ENCODE data around the gene KLHL18.

Gene KLHL18

DNA sequence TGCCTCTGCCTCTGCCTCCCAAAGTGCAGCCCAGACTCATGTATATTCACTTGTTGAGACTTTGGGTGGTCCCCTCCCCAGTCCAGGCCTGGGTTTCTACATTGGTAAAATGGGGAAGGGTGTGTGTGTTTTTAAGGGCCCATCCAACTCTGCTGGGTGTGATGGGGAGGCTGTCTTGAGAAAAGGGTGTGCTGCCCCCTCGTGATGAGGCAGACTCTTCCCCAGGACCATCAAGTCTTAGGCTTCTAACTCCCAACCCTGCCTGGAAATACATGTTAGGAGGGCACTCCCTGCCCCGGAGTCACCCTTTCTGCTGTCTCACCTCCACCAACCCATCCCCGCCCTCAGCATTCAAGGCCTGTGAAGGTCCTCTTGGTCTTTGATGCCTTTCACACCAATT lies 93.6 kb downstream of the KLHL18 start:
- Histone ChIP-seq H3K4me1 (ENCODE audit: control insufficient read depth, insufficient read depth, low read length) (peaks cover 10% of the 10 kb centered on the region), H3K27me3 (ENCODE audit: control insufficient read depth, insufficient read depth, low read length) (no peaks in the 10 kb centered on the region), H3K36me3 (ENCODE audit: control insufficient read depth, insufficient read depth, low read length) (no peaks in the 10 kb centered on the region), H3K9me3 (ENCODE audit: control insufficient read depth, low read length) (no peaks in the 10 kb centered on the region), H3K4me3 (ENCODE audit: low read length) (no peak overlapping the region), H3K9ac (ENCODE audit: low read length) (no peak overlapping the region)

DNA sequence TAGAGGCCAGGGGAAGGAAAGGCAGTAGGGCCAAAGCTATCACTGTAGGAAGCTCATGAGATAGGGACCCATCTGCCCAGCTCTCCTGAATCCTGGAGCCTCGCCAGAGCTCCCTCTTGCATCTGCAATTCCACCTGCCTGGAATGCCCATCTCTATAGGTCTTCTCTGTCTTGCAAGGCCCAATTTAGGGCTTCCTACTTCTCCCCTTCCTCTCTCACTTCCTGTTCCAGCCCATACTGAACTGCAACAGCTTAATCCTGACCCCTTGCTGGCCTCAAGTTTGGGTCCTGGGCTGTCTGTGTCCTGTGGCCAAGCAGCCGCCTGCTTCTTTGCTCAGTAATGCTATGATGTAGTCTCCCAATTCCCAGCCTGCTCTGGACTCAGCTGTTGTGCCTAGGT lies 94.4 kb downstream of the KLHL18 start:
- Histone ChIP-seq H3K27me3 (ENCODE audit: control insufficient read depth, insufficient read depth, low read length) (no peaks in the 10 kb centered on the region), H3K9ac (ENCODE audit: low read length) (no peak overlapping the region), H3K36me3 (ENCODE audit: control insufficient read depth, insufficient read depth, low read length) (no peaks in the 10 kb centered on the region), H3K4me1 (ENCODE audit: control insufficient read depth, insufficient read depth, low read length) (peaks cover 16% of the 10 kb centered on the region), H3K9me3 (ENCODE audit: control insufficient read depth, low read length) (no peaks in the 10 kb centered on the region), H3K4me3 (ENCODE audit: low read length) (no peak overlapping the region)

DNA sequence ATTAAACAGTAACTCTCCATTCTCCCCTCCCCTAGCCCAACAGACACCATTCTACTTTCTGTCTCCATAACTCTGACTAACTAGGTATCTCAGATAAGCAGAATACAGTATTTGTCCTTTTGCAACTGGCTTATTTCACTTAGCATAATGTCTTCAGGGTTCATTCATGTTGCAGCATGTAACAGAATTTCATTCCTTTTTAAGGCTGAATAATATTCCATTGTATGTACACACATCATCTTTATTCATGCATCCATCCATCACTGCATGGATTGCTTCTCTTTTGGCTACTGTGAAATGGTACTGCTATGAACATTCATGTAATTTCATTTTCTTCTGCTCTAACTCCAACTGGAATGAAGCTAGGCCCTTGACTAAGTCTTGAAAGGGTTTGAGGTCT lies 96.1 kb downstream of the KLHL18 start:
- H3K27me3 ChIP-seq (ENCODE audit: control insufficient read depth, insufficient read depth, low read length): no peaks in the 10 kb centered on the region
- no peak overlapping the region for H3K9ac ChIP-seq (ENCODE audit: low read length)
- H3K4me3 ChIP-seq (ENCODE audit: low read length): no peak overlapping the region
- no peaks in the 10 kb centered on the region for H3K36me3 ChIP-seq (ENCODE audit: control insufficient read depth, insufficient read depth, low read length)
- H3K9me3 ChIP-seq (ENCODE audit: control insufficient read depth, low read length): no peaks in the 10 kb centered on the region
- H3K4me1 ChIP-seq (ENCODE audit: control insufficient read depth, insufficient read depth, low read length): peaks cover 16% of the 10 kb centered on the region

DNA sequence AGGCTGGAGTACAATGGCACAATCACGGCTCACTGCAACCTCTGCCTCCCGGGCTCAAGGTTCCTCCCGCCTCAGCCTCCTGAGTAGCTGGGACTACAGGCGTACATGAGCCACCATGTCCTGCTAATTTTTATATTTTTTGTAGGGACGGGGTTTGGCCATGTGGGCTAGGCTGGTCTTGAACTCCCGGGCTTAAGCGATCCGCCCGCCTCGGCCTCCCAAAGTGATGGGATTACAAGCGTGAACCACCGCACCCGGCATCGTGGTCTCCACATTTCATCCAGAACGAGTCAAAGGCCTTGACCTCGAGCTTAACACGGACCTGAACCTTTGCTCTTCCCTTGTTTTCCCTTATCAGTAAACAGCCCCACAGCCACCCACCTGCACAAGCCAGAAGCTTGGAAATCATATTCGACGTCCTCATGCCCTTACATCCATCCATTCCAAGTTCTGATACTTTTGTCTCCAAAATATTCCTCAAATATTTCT lies 96.7 kb downstream of the KLHL18 start:
- H3K9ac ChIP-seq (ENCODE audit: low read length): peak overlapping the region; percentile 95
- H3K27me3 ChIP-seq (ENCODE audit: control insufficient read depth, insufficient read depth, low read length): no peaks in the 10 kb centered on the region
- no peak overlapping the region for H3K4me3 ChIP-seq (ENCODE audit: low read length)
- peaks cover 16% of the 10 kb centered on the region for H3K4me1 ChIP-seq (ENCODE audit: control insufficient read depth, insufficient read depth, low read length)
- no peaks in the 10 kb centered on the region for H3K36me3 ChIP-seq (ENCODE audit: control insufficient read depth, insufficient read depth, low read length)
- no peaks in the 10 kb centered on the region for H3K9me3 ChIP-seq (ENCODE audit: control insufficient read depth, low read length)

DNA sequence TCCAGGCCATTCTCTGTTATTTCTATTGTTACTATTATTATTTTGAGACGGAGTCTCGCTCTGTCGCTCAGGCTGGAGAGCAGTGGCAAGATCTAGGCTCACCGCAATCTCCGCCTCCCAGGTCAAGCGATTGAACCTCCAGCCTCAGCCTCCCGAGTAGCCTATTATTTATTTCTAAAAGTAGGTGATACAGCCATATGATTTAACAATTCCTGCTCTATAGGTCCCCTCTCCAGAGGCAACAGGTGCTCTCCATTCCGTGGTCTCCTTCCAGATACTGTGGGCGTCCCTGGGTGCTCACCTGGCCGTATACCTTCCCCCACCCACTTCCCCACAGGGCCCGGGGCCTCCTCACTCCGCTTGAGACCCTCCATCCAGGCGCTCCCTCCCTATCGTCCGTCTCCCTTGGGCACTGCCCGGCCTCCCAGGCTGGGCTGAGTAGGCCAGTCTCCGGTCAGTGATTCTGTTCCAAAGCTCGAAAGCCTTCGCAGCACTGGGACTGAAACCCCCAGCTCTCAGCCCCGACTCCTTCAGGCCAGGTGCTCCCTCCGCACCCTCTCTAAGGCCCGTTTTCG lies 97.4 kb downstream of the KLHL18 start:
- no peaks in the 10 kb centered on the region for H3K36me3 ChIP-seq (ENCODE audit: control insufficient read depth, insufficient read depth, low read length)
- H3K4me1 ChIP-seq (ENCODE audit: control insufficient read depth, insufficient read depth, low read length): peaks cover 16% of the 10 kb centered on the region
- H3K9me3 ChIP-seq (ENCODE audit: control insufficient read depth, low read length): no peaks in the 10 kb centered on the region
- H3K4me3 ChIP-seq (ENCODE audit: low read length): peak overlapping the region; percentile 52
- H3K27me3 ChIP-seq (ENCODE audit: control insufficient read depth, insufficient read depth, low read length): no peaks in the 10 kb centered on the region
- H3K9ac ChIP-seq (ENCODE audit: low read length): peak overlapping the region; percentile 95

DNA sequence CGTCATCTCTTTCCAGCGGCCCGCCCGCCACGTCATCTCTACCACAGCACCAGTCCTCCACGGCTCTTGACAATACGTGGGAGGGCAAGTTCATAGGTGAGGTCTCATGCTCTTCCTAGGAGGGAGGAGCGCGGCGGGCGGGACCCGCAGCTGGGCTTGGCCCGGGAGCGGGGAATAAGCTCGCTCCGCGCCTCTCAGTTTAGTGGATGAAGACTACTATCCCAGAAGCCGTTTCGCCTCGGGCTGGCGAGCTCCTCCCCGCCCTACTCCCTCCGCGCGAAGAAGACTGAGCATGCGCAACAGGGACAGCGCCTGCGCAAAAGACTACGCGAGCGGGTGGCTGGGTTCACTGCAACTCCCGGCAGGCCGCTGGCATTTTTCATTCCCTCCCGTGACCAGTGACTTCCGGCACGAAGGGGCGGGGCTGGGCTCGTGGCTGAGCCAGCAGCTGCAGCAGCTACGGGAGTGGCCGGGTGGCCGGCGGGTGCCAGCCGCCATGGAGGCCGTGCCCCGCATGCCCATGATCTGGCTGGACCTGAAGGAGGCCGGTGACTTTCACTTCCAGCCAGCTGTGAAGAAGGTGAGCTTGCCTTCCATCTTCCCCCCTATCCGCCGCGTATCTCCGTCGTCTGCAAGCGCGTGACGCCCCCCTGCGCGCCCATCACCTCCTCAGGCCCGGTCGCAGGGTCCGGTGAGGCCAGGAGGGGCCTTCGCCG lies 98.0 kb downstream of the KLHL18 start, which contains the start of gene PTPN23:
PTPN23 (plus strand) TSS at position 421 of the 716 bp plus-strand sequence; CDS start at position 497, 76 bp downstream.
- Histone ChIP-seq H3K9ac (ENCODE audit: low read length) (peak within 1 kb of the TSS; percentile 95), H3K9me3 (ENCODE audit: control insufficient read depth, low read length) (no peaks in the 10 kb centered on the region), H3K4me1 (ENCODE audit: control insufficient read depth, insufficient read depth, low read length) (peaks cover 16% of the 10 kb centered on the region), H3K27me3 (ENCODE audit: control insufficient read depth, insufficient read depth, low read length) (no peaks in the 10 kb centered on the region), H3K36me3 (ENCODE audit: control insufficient read depth, insufficient read depth, low read length) (no peaks in the 10 kb centered on the region), H3K4me3 (ENCODE audit: low read length) (peak within 1 kb of the TSS; percentile 52)

DNA sequence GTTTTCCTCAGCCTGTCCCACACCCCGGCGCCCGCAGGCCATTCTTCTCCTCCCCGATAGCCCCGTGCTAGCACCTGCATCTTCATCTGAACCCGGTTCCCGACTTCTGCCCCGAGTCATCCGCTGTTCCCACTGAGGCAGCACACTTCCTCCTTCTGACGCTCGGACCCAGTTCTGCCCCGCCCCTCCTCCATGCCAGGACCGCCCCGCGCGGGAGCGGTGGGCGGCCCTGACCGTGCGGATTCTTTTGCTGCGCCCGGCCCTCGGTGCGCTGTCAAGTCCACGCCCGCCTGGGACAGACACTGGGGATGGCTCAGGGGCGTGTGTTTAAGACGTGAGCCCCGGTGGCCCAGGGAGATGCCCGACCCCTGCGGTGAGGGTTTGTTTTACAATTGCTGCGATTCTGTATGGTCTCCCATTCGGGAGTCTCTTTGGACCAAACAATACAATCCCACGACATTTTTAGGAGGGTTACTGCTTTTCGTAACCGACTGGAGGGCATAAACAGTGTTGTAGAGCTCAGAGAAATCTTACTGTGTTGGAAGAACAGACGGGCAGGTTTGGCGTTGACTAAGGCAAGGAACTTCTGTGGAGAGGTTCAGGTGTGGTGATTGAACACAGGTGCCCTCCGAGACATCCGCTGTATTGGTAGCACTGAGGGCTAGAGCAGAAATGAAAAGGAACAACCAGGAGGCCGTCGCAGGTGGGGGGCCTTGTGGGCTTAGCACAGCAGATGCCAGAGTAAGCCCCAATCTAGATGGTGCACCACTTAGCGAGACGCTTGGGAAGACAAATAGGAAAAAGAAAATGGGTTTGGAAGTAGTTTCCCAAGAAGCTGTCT lies 98.8 kb downstream of the KLHL18 start:
- no peaks in the 10 kb centered on the region for H3K36me3 ChIP-seq (ENCODE audit: control insufficient read depth, insufficient read depth, low read length)
- H3K4me1 ChIP-seq (ENCODE audit: control insufficient read depth, insufficient read depth, low read length): peaks cover 16% of the 10 kb centered on the region
- H3K9ac ChIP-seq (ENCODE audit: low read length): peak overlapping the region; percentile 95
- H3K27me3 ChIP-seq (ENCODE audit: control insufficient read depth, insufficient read depth, low read length): no peaks in the 10 kb centered on the region
- H3K9me3 ChIP-seq (ENCODE audit: control insufficient read depth, low read length): no peaks in the 10 kb centered on the region
- peak overlapping the region; percentile 52 for H3K4me3 ChIP-seq (ENCODE audit: low read length)

DNA sequence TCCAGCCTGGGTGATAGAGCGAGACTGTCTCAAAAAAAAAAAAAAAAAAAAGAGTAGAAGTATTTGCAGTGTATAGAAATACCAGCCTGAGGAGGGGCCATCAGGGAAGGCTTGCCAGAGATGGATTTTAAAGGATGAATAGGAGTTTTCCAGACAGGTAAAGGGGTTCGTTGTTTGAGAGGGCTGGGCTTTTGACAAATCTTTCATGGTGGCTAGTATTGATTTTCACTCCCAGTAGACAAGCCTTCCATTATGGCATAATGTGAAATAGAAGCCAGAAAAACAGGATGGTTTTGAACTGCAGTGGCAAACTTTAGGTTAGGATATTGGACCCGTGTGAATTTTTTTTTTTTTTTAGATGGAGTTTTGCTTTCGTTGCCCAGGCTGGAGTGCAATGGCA lies 101.7 kb downstream of the KLHL18 start:
- H3K27me3 ChIP-seq (ENCODE audit: control insufficient read depth, insufficient read depth, low read length): no peaks in the 10 kb centered on the region
- no peaks in the 10 kb centered on the region for H3K9me3 ChIP-seq (ENCODE audit: control insufficient read depth, low read length)
- no peaks in the 10 kb centered on the region for H3K36me3 ChIP-seq (ENCODE audit: control insufficient read depth, insufficient read depth, low read length)
- no peak overlapping the region for H3K4me3 ChIP-seq (ENCODE audit: low read length)
- no peak overlapping the region for H3K9ac ChIP-seq (ENCODE audit: low read length)
- H3K4me1 ChIP-seq (ENCODE audit: control insufficient read depth, insufficient read depth, low read length): peaks cover 11% of the 10 kb centered on the region

DNA sequence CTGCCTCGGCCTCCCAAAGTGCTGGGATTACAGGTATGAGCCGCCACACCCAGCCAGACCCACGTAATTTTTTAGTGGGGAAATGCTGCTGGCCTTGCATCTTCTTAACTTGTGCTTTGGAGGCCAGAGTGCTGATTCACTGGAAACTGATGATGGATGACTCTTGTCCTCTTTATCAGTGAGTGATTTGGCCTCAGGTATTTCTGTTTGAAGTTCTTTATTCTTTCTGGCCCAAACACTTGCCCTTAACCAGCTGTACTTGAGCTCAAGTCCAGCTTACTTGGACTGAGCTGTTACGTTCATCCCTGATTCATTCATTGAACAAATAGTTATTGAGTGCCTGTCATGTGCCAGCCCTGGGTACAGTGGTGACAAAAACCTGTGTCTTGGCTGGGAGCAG lies 102.3 kb downstream of the KLHL18 start:
- H3K9ac ChIP-seq (ENCODE audit: low read length): no peak overlapping the region
- no peaks in the 10 kb centered on the region for H3K9me3 ChIP-seq (ENCODE audit: control insufficient read depth, low read length)
- no peaks in the 10 kb centered on the region for H3K36me3 ChIP-seq (ENCODE audit: control insufficient read depth, insufficient read depth, low read length)
- H3K4me1 ChIP-seq (ENCODE audit: control insufficient read depth, insufficient read depth, low read length): peaks cover 7% of the 10 kb centered on the region
- no peak overlapping the region for H3K4me3 ChIP-seq (ENCODE audit: low read length)
- H3K27me3 ChIP-seq (ENCODE audit: control insufficient read depth, insufficient read depth, low read length): no peaks in the 10 kb centered on the region

DNA sequence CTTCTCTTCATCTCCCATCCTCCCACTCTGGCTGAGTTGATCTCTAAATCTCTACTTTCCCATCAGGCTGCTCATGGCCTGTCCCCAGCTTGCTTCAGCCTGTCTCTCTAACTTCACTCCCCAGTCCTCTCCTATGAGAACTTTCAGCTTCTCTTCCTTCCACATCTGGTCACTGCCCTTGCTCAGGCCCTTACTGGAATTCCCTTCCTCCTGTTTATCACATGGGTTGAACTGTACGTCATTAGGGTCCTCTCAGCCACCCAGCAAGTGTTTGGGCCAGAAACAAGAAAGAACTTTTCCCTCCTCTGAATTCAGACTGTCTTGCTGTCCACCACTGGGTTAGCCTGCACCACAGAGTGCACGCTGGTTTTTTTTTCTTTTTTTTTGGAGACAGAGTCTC lies 103.1 kb downstream of the KLHL18 start:
- no peaks in the 10 kb centered on the region for H3K27me3 ChIP-seq (ENCODE audit: control insufficient read depth, insufficient read depth, low read length)
- H3K9me3 ChIP-seq (ENCODE audit: control insufficient read depth, low read length): no peaks in the 10 kb centered on the region
- peaks cover 7% of the 10 kb centered on the region for H3K4me1 ChIP-seq (ENCODE audit: control insufficient read depth, insufficient read depth, low read length)
- no peak overlapping the region for H3K4me3 ChIP-seq (ENCODE audit: low read length)
- no peak overlapping the region for H3K9ac ChIP-seq (ENCODE audit: low read length)
- no peaks in the 10 kb centered on the region for H3K36me3 ChIP-seq (ENCODE audit: control insufficient read depth, insufficient read depth, low read length)

DNA sequence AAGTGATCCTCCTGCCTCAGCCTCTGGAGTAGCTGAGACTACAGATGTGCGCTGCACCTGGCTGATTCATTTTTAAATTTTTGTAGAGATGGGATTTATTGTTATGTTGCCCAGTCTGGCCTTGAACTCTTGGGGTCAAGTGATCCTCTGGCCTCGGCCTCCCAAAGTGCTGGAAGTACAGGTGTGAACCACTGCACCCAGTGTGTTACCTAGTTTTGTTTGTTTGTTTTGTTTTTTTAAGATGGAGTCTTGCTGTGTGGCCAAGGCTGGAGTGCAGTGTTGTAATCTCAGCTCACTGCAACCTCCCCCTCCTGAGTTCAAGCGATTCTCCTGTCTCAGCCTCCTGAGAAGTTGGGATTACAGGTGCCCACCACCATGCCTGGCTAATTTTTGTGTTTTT lies 110.2 kb downstream of the KLHL18 start:
- Histone ChIP-seq H3K9ac (ENCODE audit: low read length) (no peak overlapping the region), H3K4me3 (ENCODE audit: low read length) (no peak overlapping the region), H3K9me3 (ENCODE audit: control insufficient read depth, low read length) (no peaks in the 10 kb centered on the region), H3K27me3 (ENCODE audit: control insufficient read depth, insufficient read depth, low read length) (no peaks in the 10 kb centered on the region), H3K36me3 (ENCODE audit: control insufficient read depth, insufficient read depth, low read length) (no peaks in the 10 kb centered on the region), H3K4me1 (ENCODE audit: control insufficient read depth, insufficient read depth, low read length) (peaks cover 11% of the 10 kb centered on the region)
